PFSK-1 (cell line): Measurements from ENCODE around the gene FGFR4.

ENCODE experiments used
- POLR2AphosphoS5 ChIP-seq: IDR thresholded peaks from 2 replicates; pipeline ENCODE4 v1.6.1; 2012; ENCODE audit warnings: low read depth, mild to moderate bottlenecking, control low read depth, low read length, moderate library complexity
- REST ChIP-seq, 2 experiments: IDR thresholded peaks; 2 replicates each; pipeline versions ENCODE4 v1.6.1 to v1.8.0; 2011 to 2012; ENCODE audit warnings: low read depth in 2 of 2, low read length in 2 of 2, control low read depth in 1 of 2, inconsistent platforms in 1 of 2, mild to moderate bottlenecking in 1 of 2, moderate library complexity in 1 of 2; ENCODE audit not compliant: insufficient read depth in 1 of 2
- SIN3A ChIP-seq: IDR thresholded peaks from 2 replicates; pipeline ENCODE4 v1.6.1; 2012; ENCODE audit warnings: mild to moderate bottlenecking, low read length, moderate library complexity, borderline replicate concordance; ENCODE audit not compliant: insufficient read depth

- no peak for TF ChIP-seq REST (IDR thresholded peaks at IDR 0.05; ENCODE audit: insufficient read depth in 1 of 2, low read depth in 2 of 2, low read length in 2 of 2)
- no peak for TF ChIP-seq POLR2AphosphoS5
- no peak for TF ChIP-seq SIN3A
These were observed 21.2 kb upstream of the FGFR4 start for GRCh38 chr5:177065491-177065890.
